VCaP (cell line): ENCODE data around the gene YTHDC1.

ENCODE experiments used
- H3K27ac ChIP-seq: fragments of 450-650 bp; 2 replicates; pipeline ENCODE4 v1.5.1; 2017
- TF ChIP-seq, protein P1 (sequence below): fragments of 450-650 bp; conservative IDR thresholded peaks from 2 replicates; pipeline ENCODE4 v1.5.1; 2017; ENCODE audit warnings: mild to moderate bottlenecking, moderate library complexity

YTHDC1 gene

DNA sequence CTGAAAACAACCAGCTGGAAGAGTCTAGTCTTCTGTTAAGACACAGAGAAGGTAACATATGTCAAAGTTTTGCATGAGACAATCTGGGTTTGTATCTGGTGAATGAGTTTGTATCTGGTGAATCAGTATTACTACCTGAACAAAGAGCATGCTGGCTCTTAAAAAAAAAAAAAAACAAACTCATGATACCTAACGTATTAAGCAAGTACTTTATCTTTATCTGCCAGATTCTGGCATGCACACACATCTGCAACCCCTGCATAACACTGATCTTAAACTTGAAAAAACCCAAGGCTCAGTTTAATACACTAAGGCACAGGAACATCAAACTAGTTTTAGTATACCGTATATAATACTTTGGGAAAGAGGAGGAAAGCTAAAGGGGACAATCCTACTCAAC, 5.8 kb downstream of the YTHDC1 start:
- H3K27ac ChIP-seq, result peak overlapping the region; percentile 84; the same call in 1 of the 2 replicates
- TF ChIP-seq, protein P1, sequence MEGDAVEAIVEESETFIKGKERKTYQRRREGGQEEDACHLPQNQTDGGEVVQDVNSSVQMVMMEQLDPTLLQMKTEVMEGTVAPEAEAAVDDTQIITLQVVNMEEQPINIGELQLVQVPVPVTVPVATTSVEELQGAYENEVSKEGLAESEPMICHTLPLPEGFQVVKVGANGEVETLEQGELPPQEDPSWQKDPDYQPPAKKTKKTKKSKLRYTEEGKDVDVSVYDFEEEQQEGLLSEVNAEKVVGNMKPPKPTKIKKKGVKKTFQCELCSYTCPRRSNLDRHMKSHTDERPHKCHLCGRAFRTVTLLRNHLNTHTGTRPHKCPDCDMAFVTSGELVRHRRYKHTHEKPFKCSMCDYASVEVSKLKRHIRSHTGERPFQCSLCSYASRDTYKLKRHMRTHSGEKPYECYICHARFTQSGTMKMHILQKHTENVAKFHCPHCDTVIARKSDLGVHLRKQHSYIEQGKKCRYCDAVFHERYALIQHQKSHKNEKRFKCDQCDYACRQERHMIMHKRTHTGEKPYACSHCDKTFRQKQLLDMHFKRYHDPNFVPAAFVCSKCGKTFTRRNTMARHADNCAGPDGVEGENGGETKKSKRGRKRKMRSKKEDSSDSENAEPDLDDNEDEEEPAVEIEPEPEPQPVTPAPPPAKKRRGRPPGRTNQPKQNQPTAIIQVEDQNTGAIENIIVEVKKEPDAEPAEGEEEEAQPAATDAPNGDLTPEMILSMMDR, result no peak

DNA sequence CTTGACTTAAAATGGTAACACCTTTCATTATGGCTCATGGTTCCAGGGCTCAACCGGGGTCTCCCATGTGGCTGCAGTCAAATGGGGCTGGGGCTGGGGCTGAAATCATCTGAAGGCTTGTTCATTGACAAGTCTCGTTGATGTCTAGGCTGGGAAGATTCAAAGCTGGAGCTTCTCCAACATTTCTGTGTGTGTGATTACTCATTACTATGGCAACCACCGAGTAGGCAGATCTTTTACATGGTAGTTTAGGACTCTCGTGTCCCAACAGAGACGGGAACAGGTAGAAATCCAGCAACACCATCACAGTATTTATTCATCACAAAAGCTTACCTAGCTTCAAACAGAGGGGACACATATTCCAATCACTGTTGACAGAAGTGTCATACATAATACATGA, 7.8 kb downstream of the YTHDC1 start:
- H3K27ac ChIP-seq, result peak overlapping the region; percentile 84
- TF ChIP-seq, protein P1, result no peak

DNA sequence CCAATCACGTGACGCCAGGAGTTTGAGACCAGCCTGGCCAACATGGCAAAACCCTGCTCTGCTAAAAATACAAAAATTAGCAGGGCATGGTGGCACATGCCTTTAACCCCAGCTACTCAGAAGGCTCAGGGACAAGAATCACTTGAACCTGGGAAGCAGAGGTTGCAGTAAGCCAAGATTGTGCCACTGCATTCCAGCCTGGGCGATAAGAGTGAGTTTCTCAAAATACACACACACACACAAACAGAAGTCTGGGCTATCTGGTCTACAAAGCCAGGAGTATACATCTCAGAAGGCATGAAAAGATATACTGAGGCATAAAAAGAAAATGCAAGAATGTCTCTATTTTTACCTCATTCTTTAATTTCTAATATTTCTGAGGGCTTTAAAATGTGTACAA, 11.3 kb downstream of the YTHDC1 start:
- H3K27ac ChIP-seq, result peak overlapping the region; percentile 84

DNA sequence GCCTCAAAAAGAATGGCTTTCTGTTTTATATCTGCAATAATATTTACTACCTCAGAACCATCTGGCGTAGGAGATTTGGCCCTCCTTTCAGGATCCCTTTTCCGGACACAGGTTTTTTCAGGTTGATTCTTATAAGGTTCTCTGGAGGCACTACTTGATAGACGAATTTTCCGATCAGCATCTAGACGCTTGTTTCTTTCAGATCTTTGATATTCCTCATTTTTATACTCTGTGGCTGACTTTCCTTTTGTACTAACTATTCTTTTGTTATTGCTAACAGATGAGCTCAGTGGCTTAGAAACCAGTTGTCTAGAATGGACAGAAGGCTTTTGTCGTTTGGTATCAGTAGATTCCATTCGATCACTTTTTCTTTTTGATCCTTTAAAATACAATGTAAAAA, 12.4 kb downstream of the YTHDC1 start:
- H3K27ac ChIP-seq, result peak overlapping the region; percentile 84
- TF ChIP-seq, protein P1, result no peak

More for the DNA sequence above, 11.3 kb downstream of the YTHDC1 start:
- TF ChIP-seq, protein P1, result no peak

DNA sequence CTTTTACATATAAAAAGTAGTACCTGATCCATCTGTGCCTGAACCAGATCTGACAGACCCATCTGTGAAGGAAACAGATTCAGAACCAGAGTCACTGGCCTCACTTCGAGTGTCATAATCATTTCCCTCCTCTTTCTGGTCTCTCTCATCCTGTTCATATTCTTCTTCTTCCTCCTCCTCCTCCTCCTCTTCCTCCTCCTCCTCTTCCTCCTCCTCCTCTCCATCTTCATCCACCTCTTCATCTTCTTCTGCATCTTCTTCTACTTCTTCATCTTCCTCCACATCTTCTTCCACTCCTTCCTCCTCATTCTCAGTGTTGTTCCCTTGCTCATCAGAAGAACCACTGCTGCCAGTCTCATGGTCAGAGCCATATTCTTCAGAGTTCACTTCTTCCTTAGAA, 12.9 kb downstream of the YTHDC1 start:
- TF ChIP-seq, protein P1, result no peak
- H3K27ac ChIP-seq, result peak overlapping the region; percentile 84

DNA sequence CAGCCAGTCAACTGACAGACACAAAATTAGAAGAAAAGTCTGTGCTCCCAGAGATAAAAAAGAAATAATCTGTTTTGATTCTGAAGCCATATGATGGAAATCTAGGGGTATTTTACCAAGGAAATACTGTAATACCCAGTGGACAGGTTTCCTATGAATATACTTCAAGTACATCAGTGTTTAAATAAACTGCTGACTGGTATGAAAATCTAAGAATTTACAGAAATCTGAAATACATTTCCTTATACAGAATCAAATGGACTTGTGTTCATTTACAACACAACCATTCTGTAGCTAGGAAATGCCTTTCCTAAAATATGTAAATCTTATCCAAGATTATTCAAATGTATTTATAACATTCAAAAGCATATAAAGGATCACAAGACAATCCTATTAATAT, 13.4 kb downstream of the YTHDC1 start:
- H3K27ac ChIP-seq, result peak overlapping the region; percentile 84; the same call in 1 of the 2 replicates

DNA sequence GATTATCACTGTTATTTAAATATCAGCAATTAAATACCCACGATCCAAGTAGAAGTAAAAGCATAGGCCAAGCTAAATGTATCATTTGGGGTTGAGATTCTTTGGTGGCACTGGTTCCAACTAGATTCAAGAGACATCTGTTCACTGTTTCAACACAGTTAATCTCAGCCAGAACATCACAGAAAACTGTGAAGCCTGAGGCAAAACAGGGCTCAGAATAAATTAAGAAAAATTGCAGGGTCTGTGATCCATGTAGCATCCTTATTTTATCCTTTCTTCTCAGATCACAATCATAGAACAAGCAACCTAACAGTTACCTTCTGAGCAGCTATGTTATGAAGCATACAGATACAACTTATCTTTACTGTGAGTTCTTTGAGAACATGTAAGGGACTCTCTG, 23.7 kb downstream of the YTHDC1 start:
- TF ChIP-seq, protein P1, result no peak
- peak overlapping the region; percentile 83 for H3K27ac ChIP-seq

More for the DNA sequence above, 13.4 kb downstream of the YTHDC1 start:
- TF ChIP-seq, protein P1, result no peak
